NCI-H146 treated with DMSO at 0.1 percent for 48 hours (cell line): ENCODE results near the gene PRAMEF1.
"Not testable (repeated sequence)": the region's sequence is repeated elsewhere in the genome, so short reads cannot be mapped to it uniquely, and the experiment has no call there.

Experiments used
- DNase-seq: peaks from one replicate; lab custom pipeline; 2025; ENCODE audit not compliant: unreplicated experiment; lab: John Stamatoyannopoulos, UW

PRAMEF1 gene

GRCh38 chr1:12774801-12775345, 16.3 kb upstream of the PRAMEF1 start:
- DNase-seq, result no peak

GRCh38 chr1:12775443-12775842, 15.8 kb upstream of the PRAMEF1 start:
- no peak for DNase-seq

- no peak for DNase-seq
Observed at GRCh38 chr1:12776801-12777557, 14.2 kb upstream of the PRAMEF1 start.

GRCh38 chr1:12778061-12778460, 13.1 kb upstream of the PRAMEF1 start:
- DNase-seq, result no peak

- no peak for DNase-seq
Observed at GRCh38 chr1:12778907-12779306, 12.3 kb upstream of the PRAMEF1 start.

GRCh38 chr1:12781488-12781887, 9.7 kb upstream of the PRAMEF1 start:
- not testable (repeated sequence) for DNase-seq

GRCh38 chr1:12783783-12784182, 7.4 kb upstream of the PRAMEF1 start:
- DNase-seq, result not testable (repeated sequence)

- DNase-seq, result not testable (repeated sequence)
Observed at GRCh38 chr1:12784729-12785128, 6.5 kb upstream of the PRAMEF1 start.

GRCh38 chr1:12798911-12799310, 7.7 kb downstream of the PRAMEF1 start:
- no peak for DNase-seq

- no peak for DNase-seq
Observed at GRCh38 chr1:12799730-12800129, 8.5 kb downstream of the PRAMEF1 start.

- DNase-seq, result no peak
Observed at GRCh38 chr1:12809933-12810332, 18.7 kb downstream of the PRAMEF1 start.

GRCh38 chr1:12810691-12811408, 19.7 kb downstream of the PRAMEF1 start:
- DNase-seq, result no peak

GRCh38 chr1:12811409-12811784, 20.2 kb downstream of the PRAMEF1 start:
- DNase-seq, result no peak

GRCh38 chr1:12819061-12819460, 27.9 kb downstream of the PRAMEF1 start:
- not testable (repeated sequence) for DNase-seq

- not testable (repeated sequence) for DNase-seq
Observed at GRCh38 chr1:12831310-12831709, 40.1 kb downstream of the PRAMEF1 start, which contains the start of gene PRAMEF11. TSS of gene PRAMEF11 (minus strand) at chr1:12831410. CDS start at chr1:12828789, 2,621 bp downstream.

- not testable (repeated sequence) for DNase-seq
Observed at GRCh38 chr1:12833251-12833650, 42.1 kb downstream of the PRAMEF1 start.
